ENCODE measurements around the gene DUSP8.
"Not testable (repeated sequence)": the region's sequence is repeated elsewhere in the genome, so short reads cannot be mapped to it uniquely, and the experiment has no call there.

GRCh38 chr11:1598406-1598805, 26.3 kb upstream of the DUSP8 start:
- not testable (repeated sequence) for TF ChIP-seq CTCF (IDR thresholded peaks at IDR 0.05; ENCODE audit: low read length); EZH2 (IDR thresholded peaks at IDR 0.05; ENCODE audit: borderline replicate concordance, low read length)

Data from OCI-LY1 (cell line).